OCI-LY3 (cell line): Measurements from ENCODE around the gene ZKSCAN3.
A peak's percentile ranks its signal among the peaks of the same experiment; 100 is the strongest.

Experiments used
- H2AFZ ChIP-seq: fragments of 200-600, 300-600 bp; shearing (Covaris generic); 2 replicates; pipeline ENCODE4 v1.6.0; 2014; ENCODE audit warnings: antibody characterized with exemption, low read depth, low read length
- H3K27ac ChIP-seq: fragments of 200-600, 300-600 bp; sonication (generic); 2 replicates; pipeline ENCODE4 v1.5.1; 2014; ENCODE audit warnings: mild to moderate bottlenecking, low read length, moderate library complexity, mixed read lengths
- H3K27me3 ChIP-seq: fragments of 200-600, 300-600 bp; sonication (generic); 2 replicates; pipeline ENCODE4 v1.6.1; 2014; ENCODE audit warnings: low read depth, low read length, mixed read lengths
- H3K36me3 ChIP-seq: fragments of 200-600, 300-600 bp; sonication (generic); replicated peaks from 2 replicates; pipeline ENCODE3; 2014; ENCODE audit warnings: low read depth, low read length, mixed read lengths
- H3K4me1 ChIP-seq: fragments of 300-600, 200-600 bp; sonication (generic); 2 replicates; pipeline ENCODE4 v1.6.1; 2014; ENCODE audit warnings: low read length, mixed read lengths
- H3K4me2 ChIP-seq: fragments of 200-600, 300-600 bp; sonication (generic); 2 replicates; pipeline ENCODE4 v1.6.1; 2014; ENCODE audit warnings: low read length, mixed read lengths
- H3K4me3 ChIP-seq: fragments of 300-600, 200-600 bp; sonication (generic); 2 replicates; pipeline ENCODE4 v1.5.1; 2014; ENCODE audit warnings: antibody characterized with exemption, mild to moderate bottlenecking, low read length, moderate library complexity
- H3K79me2 ChIP-seq: fragments of 300-600, 200-600 bp; shearing (Covaris generic); 2 replicates; pipeline ENCODE4 v1.6.1; 2014; ENCODE audit warnings: mild to moderate bottlenecking, low read length, mixed read lengths
- H3K9ac ChIP-seq: fragments of 300-600, 200-600 bp; shearing (Covaris generic); 2 replicates; pipeline ENCODE4 v1.6.0; 2014; ENCODE audit warnings: mild to moderate bottlenecking, low read length, moderate library complexity
- H3K9me3 ChIP-seq: fragments of 200-600, 300-600 bp; shearing (Covaris generic); 2 replicates; pipeline ENCODE4 v1.6.1; 2014; ENCODE audit warnings: low read length, mixed read lengths; ENCODE audit not compliant: insufficient read depth
- H4K20me1 ChIP-seq: fragments of 200-600, 300-600 bp; sonication (generic); 2 replicates; pipeline ENCODE4 v1.6.1; 2016; ENCODE audit warnings: low read length, mixed read lengths; ENCODE audit not compliant: insufficient read depth
- EZH2phosphoT487 ChIP-seq: fragments of 200-600 bp; shearing (Covaris generic); IDR thresholded peaks from 2 replicates; pipeline ENCODE4 v1.6.1; 2018; ENCODE audit warnings: antibody characterized with exemption, mixed run types, low read depth
- TF ChIP-seq, protein P1 (sequence below): fragments of 200-600, 300-600 bp; sonication (generic); IDR thresholded peaks from 2 replicates; pipeline ENCODE4 v1.5.1; 2014; ENCODE audit warnings: antibody characterized with exemption, low read length, low read depth

ZKSCAN3 gene

DNA sequence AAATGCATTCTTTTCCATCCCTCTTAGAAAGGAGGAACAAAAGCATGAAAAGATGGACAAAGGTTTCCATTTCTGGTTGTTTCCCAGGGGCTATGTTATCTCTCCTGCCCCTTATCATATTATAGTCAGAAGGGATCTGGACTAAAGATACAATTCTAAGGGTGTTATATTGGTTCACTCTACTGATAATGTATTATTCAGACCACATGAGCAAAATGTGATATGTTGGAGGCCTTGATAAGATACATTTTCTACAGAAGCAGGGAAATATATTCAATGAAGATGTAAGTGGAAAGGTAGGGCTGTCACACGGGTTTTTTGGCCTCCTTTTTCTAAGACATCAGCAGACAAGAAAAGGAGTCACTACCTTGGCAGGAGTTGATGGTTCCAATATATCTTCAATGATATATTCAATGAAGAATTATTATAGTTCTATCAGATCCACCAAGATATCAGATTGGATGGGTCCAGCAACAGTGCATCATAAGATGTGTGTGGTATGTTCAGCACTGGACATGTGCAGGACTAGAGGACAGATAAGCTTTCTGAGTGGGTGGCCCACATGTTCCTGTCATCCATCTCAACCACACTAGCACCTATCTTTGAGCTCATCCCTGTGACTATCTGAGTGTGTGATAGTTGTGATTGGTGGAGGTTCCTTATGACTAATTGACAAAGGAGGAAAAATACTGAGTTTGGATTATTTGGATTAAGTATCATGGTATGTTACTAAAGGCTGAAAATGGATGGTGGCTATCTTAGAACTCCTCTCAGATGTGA lies 5.7 kb upstream of the ZKSCAN3 start:
- Histone ChIP-seq H4K20me1 (no peaks in the 10 kb centered on the region), H3K27me3 (no peaks in the 10 kb centered on the region), H3K27ac (no peak overlapping the region), H3K4me2 (no peak overlapping the region), H3K4me1 (no peaks in the 10 kb centered on the region), H3K9ac (no peak overlapping the region), H3K79me2 (no peaks in the 10 kb centered on the region), H3K9me3 (no peaks in the 10 kb centered on the region), H3K36me3 (no peaks in the 10 kb centered on the region), H3K4me3 (no peak overlapping the region), H2AFZ (no peak overlapping the region)
- TF ChIP-seq, protein P1, sequence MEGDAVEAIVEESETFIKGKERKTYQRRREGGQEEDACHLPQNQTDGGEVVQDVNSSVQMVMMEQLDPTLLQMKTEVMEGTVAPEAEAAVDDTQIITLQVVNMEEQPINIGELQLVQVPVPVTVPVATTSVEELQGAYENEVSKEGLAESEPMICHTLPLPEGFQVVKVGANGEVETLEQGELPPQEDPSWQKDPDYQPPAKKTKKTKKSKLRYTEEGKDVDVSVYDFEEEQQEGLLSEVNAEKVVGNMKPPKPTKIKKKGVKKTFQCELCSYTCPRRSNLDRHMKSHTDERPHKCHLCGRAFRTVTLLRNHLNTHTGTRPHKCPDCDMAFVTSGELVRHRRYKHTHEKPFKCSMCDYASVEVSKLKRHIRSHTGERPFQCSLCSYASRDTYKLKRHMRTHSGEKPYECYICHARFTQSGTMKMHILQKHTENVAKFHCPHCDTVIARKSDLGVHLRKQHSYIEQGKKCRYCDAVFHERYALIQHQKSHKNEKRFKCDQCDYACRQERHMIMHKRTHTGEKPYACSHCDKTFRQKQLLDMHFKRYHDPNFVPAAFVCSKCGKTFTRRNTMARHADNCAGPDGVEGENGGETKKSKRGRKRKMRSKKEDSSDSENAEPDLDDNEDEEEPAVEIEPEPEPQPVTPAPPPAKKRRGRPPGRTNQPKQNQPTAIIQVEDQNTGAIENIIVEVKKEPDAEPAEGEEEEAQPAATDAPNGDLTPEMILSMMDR = no peak
- no peak for TF ChIP-seq EZH2phosphoT487

DNA sequence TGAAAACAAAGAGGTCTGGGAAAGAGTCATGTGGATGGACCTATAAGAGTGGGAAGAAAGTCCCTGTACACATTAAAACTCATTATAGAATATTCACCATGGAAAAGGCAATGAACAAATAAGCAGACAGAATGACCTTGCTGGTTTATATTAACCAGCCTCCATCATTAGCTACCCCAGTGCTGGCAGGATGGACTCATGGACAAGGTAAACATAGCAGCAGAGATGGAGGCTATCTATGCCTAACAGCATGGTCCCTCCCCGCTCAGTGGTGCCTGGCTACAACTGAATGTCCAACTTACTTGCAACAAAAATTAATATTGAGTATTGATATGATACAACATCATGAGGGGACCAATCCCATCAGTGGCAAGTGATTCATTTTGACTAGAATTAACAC lies 4.5 kb upstream of the ZKSCAN3 start:
- no peak overlapping the region for H3K9ac ChIP-seq
- no peak overlapping the region for H2AFZ ChIP-seq
- no peaks in the 10 kb centered on the region for H3K27me3 ChIP-seq
- H3K9me3 ChIP-seq = no peaks in the 10 kb centered on the region
- H3K36me3 ChIP-seq = no peaks in the 10 kb centered on the region
- peaks cover 4% of the 10 kb centered on the region for H3K79me2 ChIP-seq
- no peaks in the 10 kb centered on the region for H4K20me1 ChIP-seq
- H3K27ac ChIP-seq = no peak overlapping the region
- no peak overlapping the region for H3K4me2 ChIP-seq
- no peaks in the 10 kb centered on the region for H3K4me1 ChIP-seq
- TF ChIP-seq, protein P1 = no peak
- no peak for TF ChIP-seq EZH2phosphoT487
- H3K4me3 ChIP-seq = no peak overlapping the region

DNA sequence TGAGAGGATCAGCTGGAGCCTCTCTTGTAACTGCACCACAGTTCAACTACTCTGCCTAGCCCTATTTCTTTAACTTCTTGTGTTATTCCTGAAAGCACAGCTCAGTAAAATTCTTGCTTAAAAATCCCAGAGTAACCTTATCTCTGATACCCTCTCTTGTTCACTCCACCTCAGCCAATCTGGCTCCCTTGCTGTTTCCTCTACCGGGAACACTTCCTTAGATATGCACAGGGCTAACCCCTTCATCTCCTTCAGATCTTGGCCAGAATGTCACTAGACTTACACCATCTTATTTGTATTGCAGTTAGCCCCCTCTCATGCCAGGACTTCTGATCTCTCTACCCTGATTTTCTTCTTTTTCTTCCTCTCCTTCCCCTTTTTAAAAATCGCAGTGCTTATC lies 2.6 kb upstream of the ZKSCAN3 start:
- Histone ChIP-seq H3K4me1 (peaks cover 8% of the 10 kb centered on the region), H3K36me3 (no peaks in the 10 kb centered on the region), H4K20me1 (no peaks in the 10 kb centered on the region), H3K9ac (no peak overlapping the region), H3K27ac (no peak overlapping the region), H3K9me3 (no peaks in the 10 kb centered on the region), H2AFZ (no peak overlapping the region), H3K4me2 (no peak overlapping the region), H3K4me3 (no peak overlapping the region), H3K27me3 (no peaks in the 10 kb centered on the region), H3K79me2 (peaks cover 17% of the 10 kb centered on the region)
- no peak for TF ChIP-seq EZH2phosphoT487
- TF ChIP-seq, protein P1 = no peak

DNA sequence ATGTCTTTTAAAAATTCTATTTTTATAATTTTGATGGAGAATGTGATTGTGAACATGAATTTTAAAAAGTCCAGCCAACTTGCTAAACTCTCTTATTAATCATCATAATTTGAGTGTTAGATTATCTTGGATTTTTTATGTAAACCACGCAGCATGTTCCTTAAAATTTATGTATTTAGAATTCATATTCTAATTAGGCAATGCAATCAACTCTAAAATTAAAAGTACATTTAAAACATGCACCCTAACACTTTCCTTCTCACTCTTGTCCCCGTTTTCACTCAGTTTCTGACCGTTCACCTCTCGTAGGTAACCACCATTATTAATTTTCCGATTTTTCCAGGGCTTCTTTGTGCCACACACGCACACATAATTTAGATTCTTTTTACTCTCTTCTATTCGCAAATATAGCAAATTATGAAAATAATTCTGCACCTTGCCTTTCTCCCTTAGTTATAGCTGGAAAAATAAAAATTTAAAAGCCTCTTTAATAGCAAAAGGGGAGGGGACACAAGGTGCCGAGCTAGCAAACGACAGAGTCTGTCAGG lies 329 bp upstream of the ZKSCAN3 start:
- Histone ChIP-seq H3K9me3 (no peaks in the 10 kb centered on the region), H3K9ac (peak overlapping the region; percentile 79), H4K20me1 (no peaks in the 10 kb centered on the region), H3K4me2 (peak overlapping the region; percentile 68), H3K27ac (no peak overlapping the region), H3K4me3 (peak overlapping the region; percentile 95), H3K36me3 (peaks cover 6% of the 10 kb centered on the region), H3K79me2 (peaks cover 17% of the 10 kb centered on the region), H2AFZ (peak overlapping the region; percentile 100), H3K27me3 (no peaks in the 10 kb centered on the region), H3K4me1 (peaks cover 8% of the 10 kb centered on the region)
- TF ChIP-seq EZH2phosphoT487 = no peak
- TF ChIP-seq, protein P1 = no peak
